Activated CD4-positive, alpha-beta T cell treated with anti-CD3 and anti-CD28 coated beads for 36 hours (primary cell): ENCODE data around the gene CARD9. TPM values are rescaled to one million over a fixed set of nuclear protein-coding genes. Genes with fewer than 3 reads are reported as not detected.
"Not testable (repeated sequence)": the region's sequence is repeated elsewhere in the genome, so short reads cannot be mapped to it uniquely, and the experiment has no call there.

Experiments used
- ATAC-seq: fragments of 200-7000 bp; cut with Tn5 transposase; one replicate; pipeline ENCODE4 v1.10.0; 2021; ENCODE audit warnings: mild to moderate bottlenecking, moderate library complexity
- CTCF ChIA-PET: fragments of 350-600 bp; sonication (Branson Sonifier 250); formaldehyde crosslinking; loops from one replicate; lab custom pipeline; 2021; ENCODE audit warnings: antibody characterized with exemption; lab: Charles Lee
- POLR2A ChIA-PET: fragments of 350-600 bp; sonication (Branson Sonifier 250); formaldehyde crosslinking; loops from one replicate; lab custom pipeline; 2021; ENCODE audit warnings: antibody characterized with exemption, inconsistent platforms; lab: Charles Lee
- DNase-seq: peaks from one replicate; pipeline ENCODE4 v3.0.0-alpha.2; 2020
- H3K27ac Mint-ChIP-seq: one replicate; pipeline ENCODE4 v1.8.0; 2021; ENCODE audit warnings: mixed read lengths
- H3K27me3 Mint-ChIP-seq: one replicate; pipeline ENCODE4 v1.8.0; 2021; ENCODE audit warnings: mixed read lengths
- H3K36me3 Mint-ChIP-seq: one replicate; pipeline ENCODE4 v1.8.0; 2021; ENCODE audit warnings: low read depth, mixed read lengths
- H3K4me1 Mint-ChIP-seq: one replicate; pipeline ENCODE4 v1.8.0; 2021; ENCODE audit warnings: mixed read lengths
- H3K4me3 Mint-ChIP-seq: one replicate; pipeline ENCODE4 v1.8.0; 2021; ENCODE audit warnings: mild to moderate bottlenecking, moderate library complexity, mixed read lengths
- H3K9me3 Mint-ChIP-seq: one replicate; pipeline ENCODE4 v1.8.0; 2021; ENCODE audit warnings: low read depth, mixed read lengths
- intact Hi-C, 2 experiments: fragments of 100-400 bp; cut with DNase I in 1 of 2; cut with micrococcal nuclease in 1 of 2; formaldehyde crosslinking; loops; one replicate each; pipeline versions ENCODE4 v1.14.2 to v1.15.1; 2022 to 2024; cut with DNase I, micrococcal nuclease
- total RNA-seq, 2 experiments: library from RNA; stranded (reverse); gene quantifications; one replicate each; pipeline ENCODE4 v1.2.3, GENCODE V29; 2021

The CARD9 gene
- total RNA-seq, 2 experiments from 2014 or later: 0.98 to 1.1 TPM

- ATAC-seq (no peak), DNase-seq (no peak)
- Mint-ChIP-seq H3K4me1 (peaks cover 6% of the 10 kb centered on the region), H3K4me3 (no peak overlapping the region), H3K27me3 (no peaks in the 10 kb centered on the region), H3K9me3 (no peaks in the 10 kb centered on the region), H3K36me3 (no peaks in the 10 kb centered on the region), H3K27ac (no peak overlapping the region)
- POLR2A ChIA-PET: no interaction called here
- intact Hi-C loops: loop anchor here in 1 of 2 experiments (5.0 kb wide), 1 partner anchor 38 kb away; the partner anchor contains the start of gene DNLZ
- CTCF ChIA-PET: interaction anchor here (0.6 kb wide), 1 partner anchor 13 kb away, joined by 4 read pairs; no protein-coding TSS in a partner anchor
Observed at GRCh38 chr9:136324501-136325300, 48.8 kb downstream of the CARD9 start.

GRCh38 chr9:136323371-136323789 lies 50.1 kb downstream of the CARD9 start:
- DNase-seq: no peak
- intact Hi-C loops: no loop called here

GRCh38 chr9:136322756-136323330 lies 50.6 kb downstream of the CARD9 start:
- H3K27me3 Mint-ChIP-seq: no peaks in the 10 kb centered on the region
- ChIA-PET CTCF (interaction anchor here (0.5 to 0.6 kb wide), 2 partner anchors 33 to 47 kb away, joined by 3 read pairs; no protein-coding TSS in a partner anchor), POLR2A (no interaction called here)
- H3K9me3 Mint-ChIP-seq: no peaks in the 10 kb centered on the region
- intact Hi-C loops: no loop called here
- ATAC-seq (no peak), DNase-seq (no peak)
- H3K27ac Mint-ChIP-seq: no peak overlapping the region
- H3K4me3 Mint-ChIP-seq: no peak overlapping the region
- no peaks in the 10 kb centered on the region for H3K36me3 Mint-ChIP-seq
- peaks cover 2% of the 10 kb centered on the region for H3K4me1 Mint-ChIP-seq

More at GRCh38 chr9:136323371-136323789, 50.1 kb downstream of the CARD9 start:
- Mint-ChIP-seq H3K36me3 (no peaks in the 10 kb centered on the region), H3K27me3 (no peaks in the 10 kb centered on the region), H3K4me1 (peaks cover 2% of the 10 kb centered on the region), H3K9me3 (no peaks in the 10 kb centered on the region), H3K4me3 (no peak overlapping the region), H3K27ac (no peak overlapping the region)
- ChIA-PET POLR2A (no interaction called here), CTCF (interaction anchor here (0.6 to 0.9 kb wide), 2 partner anchors 34 to 40 kb away, joined by 3 read pairs; no protein-coding TSS in a partner anchor)
- no peak for ATAC-seq

- H3K9me3 Mint-ChIP-seq: no peaks in the 10 kb centered on the region
- H3K27ac Mint-ChIP-seq: no peak overlapping the region
- ChIA-PET CTCF (interaction anchor here (0.8 kb wide), 1 partner anchor 9 kb away, joined by 3 read pairs; no protein-coding TSS in a partner anchor), POLR2A (no interaction called here)
- no peaks in the 10 kb centered on the region for H3K27me3 Mint-ChIP-seq
- H3K36me3 Mint-ChIP-seq: no peaks in the 10 kb centered on the region
- intact Hi-C loops: no loop called here
- ATAC-seq: no peak
- DNase-seq: no peak
- no peak overlapping the region for H3K4me3 Mint-ChIP-seq
- peaks cover 2% of the 10 kb centered on the region for H3K4me1 Mint-ChIP-seq
Observed at GRCh38 chr9:136321561-136321960, 51.9 kb downstream of the CARD9 start.

- DNase-seq, H3K27me3 Mint-ChIP-seq, H3K27ac Mint-ChIP-seq, intact Hi-C loops, ATAC-seq, H3K9me3 Mint-ChIP-seq, H3K4me3 Mint-ChIP-seq, POLR2A ChIA-PET, H3K36me3 Mint-ChIP-seq, H3K4me1 Mint-ChIP-seq: not testable (repeated sequence)
- CTCF ChIA-PET: interaction anchor here (0.8 kb wide), 1 partner anchor 8 kb away, joined by 3 read pairs; no protein-coding TSS in a partner anchor
Observed at GRCh38 chr9:136320972-136321371, 52.5 kb downstream of the CARD9 start.

- H3K27ac Mint-ChIP-seq, intact Hi-C loops, H3K27me3 Mint-ChIP-seq, ATAC-seq, H3K9me3 Mint-ChIP-seq, H3K4me3 Mint-ChIP-seq, H3K36me3 Mint-ChIP-seq, CTCF ChIA-PET, POLR2A ChIA-PET, H3K4me1 Mint-ChIP-seq, DNase-seq: not testable (repeated sequence)
Observed at GRCh38 chr9:136319955-136320354, 53.5 kb downstream of the CARD9 start.

GRCh38 chr9:136319244-136319643 lies 54.2 kb downstream of the CARD9 start:
- H3K27me3 Mint-ChIP-seq, ATAC-seq, H3K4me1 Mint-ChIP-seq, DNase-seq, H3K27ac Mint-ChIP-seq, H3K36me3 Mint-ChIP-seq, H3K9me3 Mint-ChIP-seq, intact Hi-C loops, CTCF ChIA-PET, H3K4me3 Mint-ChIP-seq, POLR2A ChIA-PET: not testable (repeated sequence)

GRCh38 chr9:136318776-136319241 lies 54.7 kb downstream of the CARD9 start:
- Mint-ChIP-seq H3K4me3 (no peak overlapping the region), H3K9me3 (peaks cover 9% of the 10 kb centered on the region), H3K27ac (no peak overlapping the region), H3K36me3 (no peaks in the 10 kb centered on the region), H3K4me1 (peaks cover 2% of the 10 kb centered on the region), H3K27me3 (no peaks in the 10 kb centered on the region)
- no peak for ATAC-seq
- ChIA-PET POLR2A (no interaction called here), CTCF (no interaction called here)
- no peak for DNase-seq
- intact Hi-C loops: no loop called here

- Mint-ChIP-seq H3K9me3 (peaks cover 9% of the 10 kb centered on the region), H3K36me3 (no peaks in the 10 kb centered on the region), H3K27ac (no peak overlapping the region), H3K27me3 (no peaks in the 10 kb centered on the region), H3K4me3 (no peak overlapping the region), H3K4me1 (no peaks in the 10 kb centered on the region)
- ATAC-seq (no peak), DNase-seq (no peak)
- ChIA-PET CTCF (no interaction called here), POLR2A (no interaction called here)
- intact Hi-C loops: no loop called here
Observed at GRCh38 chr9:136318111-136318775, 55.2 kb downstream of the CARD9 start.

GRCh38 chr9:136317695-136318094 lies 55.8 kb downstream of the CARD9 start:
- H3K27ac Mint-ChIP-seq: no peak overlapping the region
- peaks cover 9% of the 10 kb centered on the region for H3K9me3 Mint-ChIP-seq
- no peak for DNase-seq
- ATAC-seq: no peak
- intact Hi-C loops: no loop called here
- H3K4me1 Mint-ChIP-seq: no peaks in the 10 kb centered on the region
- no peaks in the 10 kb centered on the region for H3K36me3 Mint-ChIP-seq
- ChIA-PET POLR2A (no interaction called here), CTCF (no interaction called here)
- no peaks in the 10 kb centered on the region for H3K27me3 Mint-ChIP-seq
- H3K4me3 Mint-ChIP-seq: no peak overlapping the region

GRCh38 chr9:136316896-136317676 lies 56.4 kb downstream of the CARD9 start:
- no peak for ATAC-seq

More at GRCh38 chr9:136316896-136317676, 56.4 kb downstream of the CARD9 start:
- CTCF ChIA-PET: no interaction called here
- Mint-ChIP-seq H3K27me3 (no peaks in the 10 kb centered on the region), H3K4me3 (no peak overlapping the region), H3K36me3 (no peaks in the 10 kb centered on the region), H3K27ac (no peak overlapping the region), H3K9me3 (peaks cover 9% of the 10 kb centered on the region), H3K4me1 (no peaks in the 10 kb centered on the region)
- intact Hi-C loops: no loop called here
- POLR2A ChIA-PET: no interaction called here
- no peak for DNase-seq
